ENCODE measurements around the gene DNM3. TPM values are rescaled to one million over a fixed set of nuclear protein-coding genes. Genes with fewer than 3 reads are reported as not detected.

The DNM3 gene
- total and polyA plus RNA-seq, 2 of the 8 experiments (the other 6 are each of a cell fraction or from before 2014, with no cell fraction given) = 2.0 to 8.5 TPM

GRCh38 chr1:172446547-172446946 is 605.2 kb downstream of the DNM3 start:
- DNase-seq (ENCODE audit: low read depth in 1 of 2, low spot score in 2 of 2) (no peak), FAIRE-seq (no peak)
- Histone ChIP-seq H3K79me1 (ENCODE audit: low read depth, low read length) (no peaks in the 10 kb centered on the region), H3K9ac (replicated peaks in 1 of 4; ENCODE audit: extremely low read depth in 1 of 4, low read depth in 3 of 4, low read length in 3 of 4) (no peak overlapping the region), H3K27me3 (replicated peaks in 1 of 4; ENCODE audit: control insufficient read depth in 3 of 4, extremely low read depth in 1 of 4, insufficient read depth in 3 of 4, low read length in 3 of 4) (peaks cover 0 to 2% (median 0%) of the 10 kb centered on the region in 4 experiments; a peak in 1 of 7 replicates), H2BK20ac (ENCODE audit: low read length) (no peak overlapping the region), H3K9me3 (ENCODE audit: insufficient read depth in 2 of 2, low read depth in 1 of 2, low read length in 1 of 2) (no peaks in the 10 kb centered on the region), H2AK5ac (ENCODE audit: low read depth, low read length) (no peak overlapping the region), H4K91ac (replicated peaks; ENCODE audit: insufficient read length, low read length) (no peak overlapping the region), H3K18ac (ENCODE audit: extremely low read depth, low read length) (no peak overlapping the region), H3K23me2 (ENCODE audit: low read depth, low read length) (no peaks in the 10 kb centered on the region), H4K8ac (ENCODE audit: extremely low read depth, insufficient read depth, low read length) (no peak overlapping the region), H2BK12ac (ENCODE audit: low read depth, low read length) (no peak overlapping the region), H3K4me2 (ENCODE audit: insufficient read depth in 1 of 2, low read depth in 2 of 2, low read length in 2 of 2) (no peak overlapping the region), H3K36me3 (ENCODE audit: control insufficient read depth in 2 of 4, insufficient read depth in 4 of 4, low read length in 3 of 4) (peaks cover 0 to 8% (median 3%) of the 10 kb centered on the region in 4 experiments; a peak in 4 of 8 replicates), H2BK15ac (ENCODE audit: low read length) (no peak overlapping the region), H3K4me1 (replicated peaks in 1 of 4; ENCODE audit: control insufficient read depth in 3 of 4, insufficient read depth in 4 of 4, low read length in 3 of 4) (no peaks in the 10 kb centered on the region), H3K27ac (ENCODE audit: low read depth, low read length) (no peak overlapping the region), H3K56ac (replicated peaks; ENCODE audit: insufficient read length, low read depth, low read length) (no peak overlapping the region), H4K5ac (ENCODE audit: insufficient read length, low read depth, low read length) (no peak overlapping the region), H2BK120ac (replicated peaks; ENCODE audit: low read depth, low read length) (no peak overlapping the region), H3K14ac (ENCODE audit: insufficient read length) (no peak overlapping the region), H3K4me3 (ENCODE audit: extremely low read depth in 1 of 4, insufficient read depth in 2 of 4, low read depth in 3 of 4, low read length in 4 of 4) (no peak overlapping the region), H2AFZ (ENCODE audit: low read length) (no peak overlapping the region), H3K79me2 (ENCODE audit: control insufficient read depth in 1 of 2, insufficient read depth in 2 of 2, low read length in 2 of 2) (peaks cover 0 to 11% of the 10 kb centered on the region in 2 experiments; a peak in 2 of 4 replicates), H3K4ac (replicated peaks; ENCODE audit: insufficient read length, low read depth, low read length) (no peak overlapping the region), H3K23ac (ENCODE audit: insufficient read length) (no peak overlapping the region), H2BK5ac (ENCODE audit: low read depth, low read length) (no peak overlapping the region), H4K20me1 (replicated peaks in 1 of 2; ENCODE audit: control insufficient read depth in 1 of 2, insufficient read depth in 2 of 2, low read length in 2 of 2) (peaks cover 0 to 2% of the 10 kb centered on the region in 2 experiments)
- TF ChIP-seq KDM5A (IDR thresholded peaks at IDR 0.05; ENCODE audit: low read length) (no peak), SP4 (IDR thresholded peaks at IDR 0.05; ENCODE audit: low read length) (no peak), BRCA1 (IDR thresholded peaks at IDR 0.05; ENCODE audit: low read depth, low read length) (no peak), PHF8 (conservative IDR thresholded peaks at IDR 0.05; ENCODE audit: low read depth, low read length) (no peak)
- TF ChIP-seq, protein P1, sequence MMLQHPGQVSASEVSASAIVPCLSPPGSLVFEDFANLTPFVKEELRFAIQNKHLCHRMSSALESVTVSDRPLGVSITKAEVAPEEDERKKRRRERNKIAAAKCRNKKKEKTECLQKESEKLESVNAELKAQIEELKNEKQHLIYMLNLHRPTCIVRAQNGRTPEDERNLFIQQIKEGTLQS (IDR thresholded peaks at IDR 0.05; ENCODE audit: insufficient read depth, low read depth, low read length) = no peak
- WGBS, 2 experiments (ENCODE audit: extremely low coverage in 1 of 2, insufficient coverage in 1 of 2, insufficient read length in 1 of 2, insufficient replicate concordance in 2 of 2, low coverage in 1 of 2, low lambda C conversion rate in 2 of 2, missing lambda C conversion rate in 1 of 2) = 88% methylated on average over 3 of the region's 3 CpGs; no CpG with 5 or more reads in 1 of the 2 experiments
- ChIA-PET CTCF (ENCODE audit: partially characterized antibody) (interaction anchor here (0.8 to 1.4 kb wide), 4 partner anchors 12 to 281 kb away, joined by 3 to 5 read pairs (median 4); no protein-coding TSS in a partner anchor), POLR2A (ENCODE audit: partially characterized antibody) (interaction anchor here (0.6 kb wide), 1 partner anchor 276 kb away, joined by 3 read pairs; no protein-coding TSS in a partner anchor)

Data from H1 (cell line).